GM19397 (cell line): Measurements from ENCODE around the gene METTL25B.
"Not testable (repeated sequence)": the region's sequence is repeated elsewhere in the genome, so short reads cannot be mapped to it uniquely, and the experiment has no call there.

ENCODE experiments used
- ATAC-seq: cut with Tn5 transposase; IDR thresholded peaks from one replicate; pipeline ENCODE4 v1.9.1; 2021; ENCODE audit warnings: mild to moderate bottlenecking, moderate library complexity; ENCODE audit not compliant: unreplicated experiment

The METTL25B gene

GRCh38 chr1:156747742-156748669, 19.7 kb downstream of the METTL25B start:
- ATAC-seq = no peak

- ATAC-seq = no peak
Measured at GRCh38 chr1:156748670-156749418, 20.6 kb downstream of the METTL25B start.

- no peak for ATAC-seq
Measured at GRCh38 chr1:156749419-156750118, 21.3 kb downstream of the METTL25B start.

GRCh38 chr1:156750191-156750672, 22.0 kb downstream of the METTL25B start:
- no peak for ATAC-seq

- peak; percentile 14 for ATAC-seq
Measured at GRCh38 chr1:156750711-156751450, 22.6 kb downstream of the METTL25B start.

GRCh38 chr1:156751451-156751756, 23.1 kb downstream of the METTL25B start, which contains the start of gene HDGF:
Gene HDGF, minus strand, starts transcription at chr1:156751675. Its CDS starts 246 bp downstream, at chr1:156751429.
- no peak for ATAC-seq

- ATAC-seq = peak; percentile 70
Measured at GRCh38 chr1:156751757-156752481, 23.6 kb downstream of the METTL25B start.

GRCh38 chr1:156752843-156753482, 24.7 kb downstream of the METTL25B start:
- no peak for ATAC-seq

- no peak for ATAC-seq
Measured at GRCh38 chr1:156754219-156754618, 25.9 kb downstream of the METTL25B start.

GRCh38 chr1:156755527-156755950, 27.3 kb downstream of the METTL25B start:
- ATAC-seq = no peak

- ATAC-seq = no peak
Measured at GRCh38 chr1:156756355-156756754, 28.1 kb downstream of the METTL25B start.

GRCh38 chr1:156757572-156758253, 29.4 kb downstream of the METTL25B start:
- ATAC-seq = not testable (repeated sequence)

- no peak for ATAC-seq
Measured at GRCh38 chr1:156760092-156760795, 32.0 kb downstream of the METTL25B start.

GRCh38 chr1:156760796-156761104, 32.5 kb downstream of the METTL25B start:
- ATAC-seq = no peak

GRCh38 chr1:156765136-156765535, 36.9 kb downstream of the METTL25B start:
- ATAC-seq = not testable (repeated sequence)

GRCh38 chr1:156765666-156766065, 37.4 kb downstream of the METTL25B start:
- ATAC-seq = no peak

GRCh38 chr1:156766298-156767100, 38.2 kb downstream of the METTL25B start:
- ATAC-seq = peak; percentile 6
